ENCODE results near the gene SEC24B. TPM values are rescaled to one million over a fixed set of nuclear protein-coding genes. Genes with fewer than 3 reads are reported as not detected.
"Not testable (repeated sequence)": the region's sequence is repeated elsewhere in the genome, so short reads cannot be mapped to it uniquely, and the experiment has no call there.

Gene SEC24B
- total and polyA plus RNA-seq, 2 donors: 19.8 to 37.8 TPM

DNA sequence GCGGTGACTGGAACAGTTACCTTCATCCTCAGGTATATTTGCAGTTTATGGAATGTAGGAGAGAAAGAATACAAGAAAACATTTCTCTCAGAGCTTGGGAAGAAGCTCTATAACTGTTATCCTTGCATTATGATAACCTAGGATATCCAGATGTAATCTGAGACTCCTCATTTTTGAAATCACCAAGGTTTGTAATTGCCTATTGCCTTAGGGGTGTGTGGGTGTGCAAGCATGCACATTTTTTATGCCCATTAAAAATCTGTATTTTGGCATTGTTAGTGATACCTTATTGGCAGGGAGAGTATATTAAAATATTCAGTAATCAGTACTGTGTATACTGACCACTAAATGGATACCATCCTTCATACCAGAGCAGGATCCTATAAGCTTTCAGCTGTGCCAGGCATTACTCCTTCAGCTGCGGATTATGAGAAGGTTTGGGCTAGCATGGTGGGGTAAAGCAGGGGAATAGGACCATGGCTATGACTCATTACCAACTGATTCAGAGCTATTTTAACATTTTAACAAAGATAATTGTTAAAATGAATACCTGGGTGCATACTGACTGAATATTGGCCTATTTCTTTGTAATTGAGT, 8.3 kb downstream of the SEC24B start:
- no peak for DNase-seq (ENCODE audit: extremely low spot score)
- no peak overlapping the region for H3K4me3 ChIP-seq (ENCODE audit: low read depth, low read length)
- peaks cover 2% of the 10 kb centered on the region for H3K4me1 ChIP-seq (ENCODE audit: insufficient read depth)
- peak overlapping the region; percentile 72 for H3K27ac ChIP-seq (ENCODE audit: low read depth)
- WGBS: 83% methylated on average over 2 of the region's 2 CpGs
- H3K36me3 ChIP-seq (ENCODE audit: insufficient read depth): peaks cover 2% of the 10 kb centered on the region

DNA sequence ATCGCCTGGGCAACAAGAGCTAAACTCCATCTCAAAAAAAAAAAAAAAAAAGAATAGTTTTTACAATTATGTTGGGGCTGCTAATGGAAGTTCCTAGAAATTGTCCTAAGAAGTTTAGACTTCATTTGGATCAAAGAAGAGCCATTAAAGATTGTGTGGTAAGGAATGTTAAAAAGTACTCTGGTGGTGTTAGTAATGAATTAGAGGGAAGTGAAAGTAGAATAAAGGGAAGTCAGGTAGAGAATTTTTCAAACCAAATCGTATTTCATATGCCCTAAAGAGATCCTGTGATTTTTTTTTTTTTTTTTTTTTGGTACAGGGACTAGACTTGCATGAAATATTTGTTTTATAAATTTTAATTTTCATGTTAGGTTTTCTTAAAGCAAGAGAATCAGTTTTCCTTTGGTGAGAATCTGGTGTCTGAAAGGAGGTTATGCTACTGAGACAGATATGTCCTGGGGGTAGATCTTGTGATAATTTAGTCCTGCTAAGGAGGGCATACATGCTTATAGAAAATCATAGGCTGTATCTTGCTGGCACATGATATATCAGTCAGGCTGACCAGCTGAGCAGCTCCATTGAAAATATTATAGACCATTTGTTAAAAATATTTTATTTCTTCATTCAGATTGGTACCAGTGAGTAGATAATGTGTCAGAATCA, 10.7 kb downstream of the SEC24B start:
- Histone ChIP-seq H3K4me3 (ENCODE audit: low read depth, low read length) (no peak overlapping the region), H3K27ac (ENCODE audit: low read depth) (no peak overlapping the region), H3K4me1 (ENCODE audit: insufficient read depth) (peaks cover 2% of the 10 kb centered on the region), H3K36me3 (ENCODE audit: insufficient read depth) (no peaks in the 10 kb centered on the region)
- no peak for DNase-seq (ENCODE audit: extremely low spot score)
- WGBS: 81% methylated on average over 2 of the region's 2 CpGs

DNA sequence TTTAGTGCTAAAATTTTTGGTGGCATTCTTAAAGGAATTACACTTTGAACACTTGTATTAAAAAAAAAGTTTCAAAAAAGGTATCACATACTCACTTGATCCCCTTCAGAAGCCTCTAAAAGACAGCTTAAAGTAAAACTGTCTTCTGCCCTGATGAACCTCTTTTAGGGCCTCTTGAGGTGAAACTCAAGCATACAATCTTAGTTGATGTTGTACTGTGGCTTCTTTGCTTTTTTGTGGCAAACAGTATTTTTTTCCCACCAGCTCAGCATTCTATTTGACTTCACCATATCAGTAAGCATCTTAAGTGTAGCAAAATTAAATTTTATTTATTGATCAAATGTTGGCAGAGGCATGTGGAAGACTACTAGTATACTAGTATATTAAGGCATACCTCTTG, 13.7 kb downstream of the SEC24B start:
- no peaks in the 10 kb centered on the region for H3K4me1 ChIP-seq (ENCODE audit: insufficient read depth)
- H3K4me3 ChIP-seq (ENCODE audit: low read depth, low read length): no peak overlapping the region
- DNase-seq (ENCODE audit: extremely low spot score): no peak
- no peak overlapping the region for H3K27ac ChIP-seq (ENCODE audit: low read depth)
- no peaks in the 10 kb centered on the region for H3K36me3 ChIP-seq (ENCODE audit: insufficient read depth)

GRCh38 chr4:109451544-109452273, 18.1 kb downstream of the SEC24B start:
- no peak overlapping the region for H3K27ac ChIP-seq (ENCODE audit: low read depth)
- no peak for DNase-seq (ENCODE audit: extremely low spot score)
- WGBS: 96% methylated on average over 3 of the region's 3 CpGs
- H3K4me1 ChIP-seq (ENCODE audit: insufficient read depth): no peaks in the 10 kb centered on the region
- no peaks in the 10 kb centered on the region for H3K36me3 ChIP-seq (ENCODE audit: insufficient read depth)
- H3K4me3 ChIP-seq (ENCODE audit: low read depth, low read length): no peak overlapping the region

DNA sequence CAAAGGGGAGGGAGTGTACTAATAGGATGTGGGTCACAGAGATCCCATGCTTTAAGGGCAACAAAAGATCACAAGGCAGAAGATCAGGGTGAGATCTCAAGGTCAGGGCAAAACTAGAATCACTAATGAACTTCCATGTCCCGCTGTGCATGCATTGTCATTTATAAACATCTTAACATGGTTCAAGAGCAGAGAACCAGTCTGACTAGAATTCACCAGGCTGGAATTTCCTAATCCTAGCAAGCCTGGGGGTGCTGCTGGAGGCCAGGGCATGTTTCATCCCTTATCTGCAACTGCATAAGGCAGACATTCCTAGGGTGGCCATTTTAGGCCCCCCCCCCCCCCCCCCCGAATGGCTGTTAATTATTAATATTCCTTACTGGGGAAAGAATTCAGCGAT, 19.5 kb downstream of the SEC24B start:
- H3K36me3 ChIP-seq (ENCODE audit: insufficient read depth); H3K27ac ChIP-seq (ENCODE audit: low read depth); H3K4me1 ChIP-seq (ENCODE audit: insufficient read depth); DNase-seq (ENCODE audit: extremely low spot score); H3K4me3 ChIP-seq (ENCODE audit: low read depth, low read length): not testable (repeated sequence)
- WGBS: 92% methylated on average over 3 of the region's 3 CpGs

DNA sequence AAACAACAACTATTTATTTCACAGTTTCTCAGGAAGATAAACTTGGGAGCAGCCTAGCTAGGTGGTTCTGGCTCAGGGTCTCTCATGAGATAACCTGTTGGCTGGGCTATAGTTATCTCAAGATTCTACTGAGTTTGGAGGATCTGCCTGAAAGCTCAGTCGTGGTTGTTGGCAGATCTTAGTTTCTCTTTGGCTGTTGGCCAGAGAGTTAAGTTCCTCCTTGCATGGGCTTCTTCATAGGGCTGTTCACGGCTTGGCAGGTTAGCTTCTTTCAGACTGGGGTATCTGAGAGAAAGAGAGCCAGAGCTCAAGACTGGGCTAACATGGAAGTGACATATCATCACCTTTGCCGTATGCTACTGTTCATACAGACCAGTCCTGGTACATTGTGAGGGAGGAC, 28.7 kb downstream of the SEC24B start:
- no peak for DNase-seq (ENCODE audit: extremely low spot score)
- Histone ChIP-seq H3K36me3 (ENCODE audit: insufficient read depth) (peaks cover 5% of the 10 kb centered on the region), H3K4me1 (ENCODE audit: insufficient read depth) (no peaks in the 10 kb centered on the region), H3K4me3 (ENCODE audit: low read depth, low read length) (no peak overlapping the region), H3K27ac (ENCODE audit: low read depth) (no peak overlapping the region)
- 44% methylated on average over 3 of the region's 3 CpGs for WGBS

DNA sequence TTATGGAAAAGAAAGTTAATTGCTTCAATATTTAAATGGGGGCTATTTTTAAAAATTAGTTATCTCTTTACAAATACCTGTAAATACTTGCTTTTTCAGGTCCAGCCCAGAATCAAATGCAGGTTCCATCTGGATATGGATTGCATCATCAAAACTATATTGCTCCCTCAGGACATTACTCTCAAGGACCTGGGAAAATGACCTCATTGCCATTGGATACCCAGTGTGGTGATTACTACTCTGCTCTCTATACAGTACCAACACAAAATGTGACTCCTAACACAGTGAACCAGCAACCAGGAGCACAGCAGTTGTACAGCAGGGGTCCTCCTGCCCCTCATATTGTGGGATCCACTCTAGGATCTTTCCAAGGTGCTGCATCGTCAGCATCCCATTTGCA, 29.2 kb downstream of the SEC24B start:
- WGBS: 98% methylated on average over 1 of the region's 1 CpG
- no peak overlapping the region for H3K27ac ChIP-seq (ENCODE audit: low read depth)
- H3K4me1 ChIP-seq (ENCODE audit: insufficient read depth): no peaks in the 10 kb centered on the region

DNA sequence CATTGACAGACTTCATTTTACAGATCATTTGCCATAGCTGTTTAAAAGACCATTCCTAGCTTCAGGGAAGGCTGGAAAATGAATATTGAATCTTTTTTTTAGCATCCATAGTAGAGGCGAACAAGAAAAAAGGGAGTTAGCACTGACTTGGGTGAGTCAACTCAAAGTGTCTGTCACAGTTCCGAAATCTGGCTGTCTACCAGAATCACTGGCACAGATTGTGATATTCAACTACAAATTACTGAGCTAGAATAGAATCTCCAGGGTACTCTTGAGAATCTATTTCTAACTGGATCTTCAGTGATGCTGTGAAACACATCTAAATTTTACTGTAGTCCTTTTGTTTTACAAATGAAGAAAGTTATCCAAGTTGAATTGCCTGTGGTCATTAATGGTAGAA, 31.5 kb downstream of the SEC24B start:
- Histone ChIP-seq H3K27ac (ENCODE audit: low read depth) (no peak overlapping the region), H3K4me1 (ENCODE audit: insufficient read depth) (no peaks in the 10 kb centered on the region), H3K4me3 (ENCODE audit: low read depth, low read length) (no peak overlapping the region), H3K36me3 (ENCODE audit: insufficient read depth) (peaks cover 5% of the 10 kb centered on the region)
- 78% methylated on average over 2 of the region's 2 CpGs for WGBS
- no peak for DNase-seq (ENCODE audit: extremely low spot score)

More for the DNA sequence above, 29.2 kb downstream of the SEC24B start:
- no peak for DNase-seq (ENCODE audit: extremely low spot score)
- no peak overlapping the region for H3K4me3 ChIP-seq (ENCODE audit: low read depth, low read length)
- H3K36me3 ChIP-seq (ENCODE audit: insufficient read depth): peaks cover 5% of the 10 kb centered on the region

DNA sequence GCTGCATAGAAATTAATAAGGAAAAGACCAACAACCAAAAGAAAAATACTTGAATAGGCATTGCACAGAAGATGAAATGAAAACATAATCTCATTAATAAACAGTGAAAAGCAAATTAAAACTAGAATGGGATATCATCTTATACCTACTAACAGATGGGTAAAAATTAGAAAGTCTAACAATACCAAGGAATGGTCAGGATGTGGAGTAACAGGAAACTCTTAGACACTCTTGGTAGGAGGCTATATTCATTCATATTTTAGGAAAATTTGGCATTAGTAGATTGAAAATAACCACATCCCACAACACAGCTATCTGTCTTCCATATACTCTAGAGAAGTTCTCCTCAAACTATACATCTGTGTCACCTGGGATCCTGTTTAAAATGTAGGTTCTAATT, 36.3 kb downstream of the SEC24B start:
- DNase-seq (ENCODE audit: extremely low spot score): no peak
- Histone ChIP-seq H3K36me3 (ENCODE audit: insufficient read depth) (no peaks in the 10 kb centered on the region), H3K4me1 (ENCODE audit: insufficient read depth) (no peaks in the 10 kb centered on the region), H3K27ac (ENCODE audit: low read depth) (no peak overlapping the region), H3K4me3 (ENCODE audit: low read depth, low read length) (no peak overlapping the region)

- no peaks in the 10 kb centered on the region for H3K4me1 ChIP-seq (ENCODE audit: insufficient read depth)
- no peak overlapping the region for H3K4me3 ChIP-seq (ENCODE audit: low read depth, low read length)
- H3K36me3 ChIP-seq (ENCODE audit: insufficient read depth): no peaks in the 10 kb centered on the region
- no peak overlapping the region for H3K27ac ChIP-seq (ENCODE audit: low read depth)
- no peak for DNase-seq (ENCODE audit: extremely low spot score)
- WGBS: 41% methylated on average over 3 of the region's 3 CpGs
These were observed 38.7 kb downstream of the SEC24B start for GRCh38 chr4:109472343-109472761.

DNA sequence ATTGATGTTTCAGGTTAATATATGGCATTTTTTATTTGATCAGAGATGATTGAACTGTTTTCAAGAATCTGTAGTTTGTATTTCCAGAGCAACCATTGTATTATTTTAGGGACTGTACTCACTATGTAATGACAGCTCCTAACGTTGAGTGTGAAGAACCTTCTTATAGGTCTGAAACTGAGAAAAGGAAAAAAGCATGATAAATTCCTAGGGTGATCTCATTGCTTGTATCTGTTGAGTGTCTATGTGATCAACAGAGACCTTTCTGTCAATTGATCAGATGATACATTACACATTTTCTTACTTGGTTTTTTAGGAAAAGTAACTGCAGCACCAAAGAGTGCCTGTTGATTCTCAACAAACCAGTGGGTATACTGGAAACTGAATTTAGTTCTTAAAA, 40.2 kb downstream of the SEC24B start:
- Histone ChIP-seq H3K27ac (ENCODE audit: low read depth) (no peak overlapping the region), H3K36me3 (ENCODE audit: insufficient read depth) (no peaks in the 10 kb centered on the region), H3K4me1 (ENCODE audit: insufficient read depth) (no peaks in the 10 kb centered on the region), H3K4me3 (ENCODE audit: low read depth, low read length) (no peak overlapping the region)
- 53% methylated on average over 1 of the region's 1 CpG for WGBS
- no peak for DNase-seq (ENCODE audit: extremely low spot score)

DNA sequence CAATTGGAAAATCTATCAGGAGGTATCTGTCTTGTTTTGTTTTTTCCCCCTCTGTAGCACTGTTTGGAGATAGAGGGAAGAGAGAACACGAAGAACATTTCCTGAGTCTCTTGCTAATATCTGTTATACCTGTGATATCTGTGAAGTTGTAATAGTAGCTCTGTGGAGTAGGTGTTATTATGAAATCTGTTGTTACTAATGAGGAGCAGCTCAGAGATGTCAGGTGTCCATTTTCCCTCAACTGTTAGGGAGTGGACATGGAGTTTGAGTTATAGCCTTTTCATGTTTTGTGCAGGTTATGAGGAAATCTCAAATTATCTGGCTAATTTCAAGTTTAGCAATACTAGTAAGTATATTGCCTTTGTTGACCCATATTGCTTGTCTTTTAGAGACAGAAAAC, 52.4 kb downstream of the SEC24B start:
- 92% methylated on average over 1 of the region's 1 CpG for WGBS
- H3K4me3 ChIP-seq (ENCODE audit: low read depth, low read length): no peak overlapping the region
- no peak overlapping the region for H3K27ac ChIP-seq (ENCODE audit: low read depth)
- H3K4me1 ChIP-seq (ENCODE audit: insufficient read depth): no peaks in the 10 kb centered on the region
- no peak for DNase-seq (ENCODE audit: extremely low spot score)
- no peaks in the 10 kb centered on the region for H3K36me3 ChIP-seq (ENCODE audit: insufficient read depth)

- WGBS: 70% methylated on average over 3 of the region's 3 CpGs
- no peak for DNase-seq (ENCODE audit: extremely low spot score)
- Histone ChIP-seq H3K4me3 (ENCODE audit: low read depth, low read length) (no peak overlapping the region), H3K4me1 (ENCODE audit: insufficient read depth) (no peaks in the 10 kb centered on the region), H3K36me3 (ENCODE audit: insufficient read depth) (peaks cover 3% of the 10 kb centered on the region), H3K27ac (ENCODE audit: low read depth) (no peak overlapping the region)
These were observed 60.9 kb downstream of the SEC24B start for GRCh38 chr4:109494563-109494962.

GRCh38 chr4:109495514-109495913, 61.9 kb downstream of the SEC24B start:
- WGBS: 64% methylated on average over 7 of the region's 7 CpGs
- Histone ChIP-seq H3K4me1 (ENCODE audit: insufficient read depth) (no peaks in the 10 kb centered on the region), H3K36me3 (ENCODE audit: insufficient read depth) (peaks cover 3% of the 10 kb centered on the region), H3K27ac (ENCODE audit: low read depth) (no peak overlapping the region), H3K4me3 (ENCODE audit: low read depth, low read length) (no peak overlapping the region)
- no peak for DNase-seq (ENCODE audit: extremely low spot score)

Data from urinary bladder (tissue), 4 donors.